HG03280 (cell line): ENCODE data around the gene TP53BP2.
A peak's percentile ranks its signal among the peaks of the same experiment; 100 is the strongest.

Source experiments
- ATAC-seq: cut with Tn5 transposase; IDR thresholded peaks from one replicate; pipeline ENCODE4 v1.9.1; 2021; ENCODE audit warnings: mild to moderate bottlenecking, moderate library complexity; ENCODE audit not compliant: unreplicated experiment

TP53BP2 gene

GRCh38 chr1:223802032-223802431, 43.7 kb downstream of the TP53BP2 start:
- no peak for ATAC-seq

GRCh38 chr1:223796210-223796609, 49.5 kb downstream of the TP53BP2 start:
- ATAC-seq: no peak

- ATAC-seq: no peak
These were observed 51.4 kb downstream of the TP53BP2 start for GRCh38 chr1:223794136-223794880.

- no peak for ATAC-seq
These were observed 52.0 kb downstream of the TP53BP2 start for GRCh38 chr1:223793716-223794115.

- ATAC-seq: no peak
These were observed 53.7 kb downstream of the TP53BP2 start for GRCh38 chr1:223792046-223792445.

- ATAC-seq: no peak
These were observed 56.9 kb downstream of the TP53BP2 start for GRCh38 chr1:223788746-223789415.

DNA sequence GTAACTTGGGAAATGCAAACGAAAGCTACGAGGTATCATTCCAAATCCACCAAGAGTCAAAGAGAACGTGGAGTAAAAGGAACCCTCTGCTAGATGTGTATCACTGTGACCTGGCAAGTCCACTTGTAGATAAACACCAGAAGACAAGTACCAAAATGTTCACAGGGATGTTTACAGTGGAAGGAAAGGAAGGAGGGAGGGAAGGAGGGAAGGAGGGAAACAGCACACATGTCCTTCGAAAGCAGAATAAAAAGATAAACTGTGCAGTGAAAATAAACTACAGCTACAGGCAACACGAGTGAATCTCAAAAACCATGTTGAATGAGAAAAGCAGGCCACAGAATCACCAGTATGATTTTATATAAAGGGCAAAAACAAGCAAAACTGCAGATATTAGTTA, 59.9 kb downstream of the TP53BP2 start:
- ATAC-seq: no peak

GRCh38 chr1:223784541-223784940, 61.2 kb downstream of the TP53BP2 start:
- ATAC-seq: no peak

- no peak for ATAC-seq
These were observed 62.1 kb downstream of the TP53BP2 start for GRCh38 chr1:223783676-223784075.

DNA sequence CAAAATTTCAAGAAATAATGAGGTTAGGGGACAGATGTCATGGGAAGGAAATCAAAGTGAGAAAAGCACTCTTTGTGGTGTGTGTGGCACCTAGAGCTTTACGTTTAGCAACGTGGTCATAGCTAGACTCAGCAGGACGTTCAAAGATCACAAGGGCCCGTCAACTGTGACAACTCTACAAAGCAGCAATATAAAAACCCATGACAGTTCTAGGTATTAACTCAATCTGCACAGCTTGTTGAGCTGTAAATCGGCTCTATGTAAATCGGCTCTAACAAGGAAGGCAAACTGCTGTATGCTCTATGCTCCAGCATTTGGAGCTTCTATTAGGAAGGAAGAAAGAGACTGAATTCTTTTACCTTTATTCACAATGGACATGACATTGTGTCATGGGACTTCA, 64.8 kb downstream of the TP53BP2 start:
- ATAC-seq: no peak

DNA sequence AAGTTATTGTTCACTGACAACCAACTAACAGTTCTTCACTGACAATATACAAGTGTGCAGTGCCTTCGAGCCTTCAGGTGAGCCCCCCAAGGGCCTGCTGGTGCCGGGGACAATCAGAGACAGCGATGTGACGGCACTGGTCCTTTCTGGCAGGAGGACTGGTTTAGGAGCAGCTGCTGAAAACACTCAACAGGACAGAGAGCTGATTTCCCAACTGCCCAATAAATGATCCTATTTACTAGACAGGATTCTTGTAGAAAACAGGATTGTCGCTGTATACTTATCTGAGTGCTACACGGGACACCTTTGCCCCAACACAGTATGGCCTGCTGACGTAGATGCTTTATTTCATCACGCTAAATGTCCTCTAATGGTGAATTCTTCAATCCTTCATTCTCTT, 65.4 kb downstream of the TP53BP2 start:
- ATAC-seq: no peak

DNA sequence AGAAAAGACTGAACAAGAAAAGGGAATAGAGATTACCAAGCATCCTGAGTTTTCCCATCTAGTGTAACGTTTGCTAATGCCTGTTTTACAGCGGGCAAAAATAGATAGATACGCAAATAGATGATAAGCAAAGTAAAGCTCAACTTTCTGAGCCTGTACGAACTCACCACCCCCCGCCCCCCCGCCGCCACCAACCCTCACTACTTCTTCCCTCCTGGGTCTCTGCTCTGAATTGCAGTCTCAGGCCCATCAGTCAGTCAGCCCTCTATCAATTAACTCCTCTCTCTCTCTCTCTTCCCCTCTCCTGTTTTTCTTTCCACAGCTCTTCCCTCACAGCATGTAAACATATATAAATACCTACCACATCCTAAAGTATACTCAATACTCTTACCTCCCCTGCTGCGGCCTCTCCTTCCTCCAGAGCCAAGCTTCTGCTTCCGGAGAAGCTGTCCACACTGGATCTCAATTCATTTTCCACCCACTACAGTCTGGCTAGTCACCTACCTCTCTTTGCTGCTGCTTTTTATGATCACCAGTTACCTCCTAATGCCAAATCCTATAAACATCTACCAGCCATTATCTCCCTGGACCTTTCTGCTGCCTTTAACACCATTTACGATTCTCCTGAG, 68.8 kb downstream of the TP53BP2 start:
- no peak for ATAC-seq

DNA sequence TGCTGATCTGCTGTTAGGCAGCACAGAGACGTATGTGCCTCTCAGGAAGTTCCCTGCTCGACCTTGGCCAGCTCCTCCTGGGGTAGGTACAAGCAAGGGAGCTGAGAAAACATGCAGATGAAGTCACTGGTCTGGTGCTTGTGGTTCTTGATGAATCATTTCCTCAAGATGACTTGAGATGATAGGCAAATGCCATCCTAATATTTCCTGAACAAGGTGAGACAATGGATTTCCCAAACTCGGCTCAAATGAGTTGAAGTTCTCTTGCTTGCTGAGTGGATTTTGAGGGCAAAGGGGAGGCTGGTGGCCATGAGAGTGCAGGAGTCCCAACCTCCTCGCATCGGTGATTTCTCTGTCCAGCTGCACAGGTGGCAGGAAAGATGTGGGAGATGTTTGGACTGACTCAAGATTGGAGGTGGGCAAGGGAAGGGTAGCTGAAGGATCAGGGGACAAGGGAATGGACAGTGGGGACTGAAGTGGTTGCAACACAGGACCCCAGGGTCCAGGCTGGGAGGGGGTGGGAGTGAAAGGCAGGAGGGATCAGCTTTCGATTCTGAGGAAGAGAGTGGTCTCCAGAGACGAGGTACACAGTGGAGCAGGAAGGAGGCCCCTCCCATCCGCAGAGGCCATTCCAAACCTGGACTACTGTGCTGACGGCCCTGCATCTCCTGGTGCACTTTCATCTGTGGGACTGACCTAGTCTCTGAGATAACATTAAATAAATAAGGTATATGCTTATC, 69.5 kb downstream of the TP53BP2 start:
- ATAC-seq: no peak

DNA sequence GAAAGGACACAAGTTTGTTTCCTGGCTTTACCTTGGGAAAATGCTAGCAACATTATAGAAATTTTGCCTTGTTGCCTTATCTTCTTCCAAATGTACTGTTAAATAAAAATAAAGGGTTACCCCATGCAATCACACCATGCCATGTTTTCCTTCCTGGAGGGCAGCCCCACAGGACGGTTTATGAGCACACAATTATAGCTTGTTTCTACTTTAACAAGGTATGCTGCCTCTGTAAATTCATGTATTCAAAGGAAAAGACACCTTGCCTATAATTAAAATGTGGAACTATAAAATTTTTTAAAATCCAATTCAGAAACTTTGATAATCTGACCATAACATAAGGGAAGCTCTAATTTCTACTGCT, 70.1 kb downstream of the TP53BP2 start:
- ATAC-seq: no peak

DNA sequence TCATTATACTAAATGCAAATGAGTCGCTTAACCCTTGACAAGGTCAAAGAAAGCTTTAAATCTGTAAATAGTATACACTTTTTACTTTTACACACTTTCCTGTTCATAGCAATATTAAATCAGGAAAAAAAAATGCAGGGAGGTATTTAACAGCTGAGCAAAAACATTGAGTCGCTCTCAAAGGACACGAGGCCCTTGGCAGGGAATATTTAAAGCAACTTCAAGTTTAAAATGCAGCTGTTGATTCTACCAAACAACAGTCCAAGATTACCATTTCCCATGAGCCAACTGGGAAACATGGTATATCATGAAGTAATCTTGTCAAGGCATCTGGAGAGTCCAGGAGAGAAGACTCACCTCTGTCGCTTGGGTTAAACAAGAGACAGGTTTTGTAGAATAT, 70.7 kb downstream of the TP53BP2 start:
- no peak for ATAC-seq

- ATAC-seq: no peak
These were observed 71.5 kb downstream of the TP53BP2 start for GRCh38 chr1:223774134-223774814.

DNA sequence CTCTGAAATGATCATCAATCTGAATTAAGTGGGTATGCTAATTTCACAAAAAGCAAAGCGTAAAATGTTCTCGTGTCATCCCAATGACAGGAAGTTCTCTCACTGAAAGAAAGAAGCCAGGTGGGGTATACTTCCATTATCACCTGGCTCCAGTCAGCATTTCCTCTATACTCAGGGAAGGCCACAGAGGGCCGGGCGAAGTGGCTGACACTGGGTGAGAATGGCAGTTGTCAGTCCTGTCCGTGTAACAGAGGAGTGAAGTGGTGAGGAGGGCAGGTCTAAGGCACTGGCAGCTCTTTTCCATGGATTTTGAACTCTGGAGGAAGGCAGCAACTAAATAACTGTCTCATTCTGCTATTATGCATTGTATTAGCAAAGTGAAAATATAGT, 73.0 kb downstream of the TP53BP2 start:
- no peak for ATAC-seq

- peak; percentile 30 for ATAC-seq
These were observed 73.7 kb downstream of the TP53BP2 start for GRCh38 chr1:223771814-223772770.

- ATAC-seq: peak; percentile 49
These were observed 74.3 kb downstream of the TP53BP2 start for GRCh38 chr1:223771469-223771813.
